ENCODE results near the gene ARRDC1.

Gene ARRDC1

DNA sequence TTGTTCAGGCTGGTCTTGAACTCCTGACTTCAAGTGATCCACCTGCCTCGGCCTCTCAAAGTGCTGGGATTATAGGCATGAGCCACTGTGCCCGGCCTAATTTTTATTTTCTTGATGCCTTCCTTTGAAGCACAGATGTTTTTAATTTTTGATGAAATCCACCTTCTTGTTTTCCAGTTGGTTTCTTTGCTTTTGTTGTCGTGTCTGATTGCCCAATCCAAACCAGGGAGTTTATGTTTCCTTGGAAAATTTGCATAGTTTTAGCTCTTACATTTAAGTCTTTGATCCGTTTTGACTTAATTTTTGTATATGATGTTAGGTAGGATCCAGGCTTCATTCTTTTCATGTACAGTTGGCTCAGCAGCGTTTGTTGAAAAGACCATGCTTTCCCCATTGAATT is 28.5 kb downstream of the ARRDC1 start:
- Histone ChIP-seq H3K36me3 (ENCODE audit: control insufficient read depth in 4 of 4, insufficient read depth in 4 of 4, low read length in 3 of 4) (peaks cover 0 to 4% (median 0%) of the 10 kb centered on the region in 4 experiments), H3K27me3 (replicated peaks in 2 of 5; ENCODE audit: control insufficient read depth in 4 of 5, insufficient read depth in 5 of 5, low read length in 4 of 5) (no peaks in the 10 kb centered on the region), H3K27ac (ENCODE audit: insufficient read depth in 1 of 2, low read depth in 1 of 2, low read length in 2 of 2, poor library complexity in 1 of 2, severe bottlenecking in 2 of 2) (no peak overlapping the region), H3K4me3 (ENCODE audit: control insufficient read depth in 1 of 7, extremely low read depth in 1 of 7, insufficient read depth in 4 of 7, low read depth in 2 of 7, low read length in 6 of 7) (no peak overlapping the region), H3K4me1 (ENCODE audit: control extremely low read depth in 1 of 4, control insufficient read depth in 4 of 4, insufficient read depth in 4 of 4, low read length in 3 of 4) (peaks cover 10 to 46% (median 37%) of the 10 kb centered on the region in 4 experiments), H3K9me3 (ENCODE audit: control extremely low read depth in 1 of 5, control insufficient read depth in 4 of 5, insufficient read depth in 2 of 5, low read depth in 1 of 5, low read length in 4 of 5) (no peaks in the 10 kb centered on the region)
- 96% methylated on average over 4 of the region's 5 CpGs for WGBS (ENCODE audit: insufficient coverage)
- DNase-seq: no peak
- POLR2A ChIA-PET: no interaction called here
- CTCF ChIA-PET: interaction anchor here (1.2 kb wide), 1 partner anchor 12 kb away, joined by 3 read pairs; no protein-coding TSS in a partner anchor

DNA sequence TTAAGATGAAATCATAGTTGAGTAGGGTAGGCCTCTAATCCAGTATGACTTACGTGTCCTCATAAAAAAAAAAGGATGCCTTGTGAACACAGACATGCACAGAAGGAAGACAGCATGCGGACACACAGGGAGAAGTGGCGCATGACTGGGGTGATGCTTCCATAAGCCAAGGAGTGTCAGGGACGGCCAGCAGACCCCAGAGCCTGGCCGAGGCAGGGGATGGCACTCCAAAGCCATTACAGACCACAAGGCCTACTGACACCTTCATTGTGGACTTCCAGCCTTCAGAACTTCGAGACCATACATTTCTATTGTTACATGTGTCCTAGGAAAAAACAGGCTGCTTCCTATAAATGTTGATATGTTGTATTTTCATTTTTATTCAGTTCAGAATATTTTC is 33.2 kb downstream of the ARRDC1 start:
- no peak for DNase-seq
- Histone ChIP-seq H3K9me3 (ENCODE audit: control extremely low read depth in 1 of 5, control insufficient read depth in 4 of 5, insufficient read depth in 2 of 5, low read depth in 1 of 5, low read length in 4 of 5) (no peaks in the 10 kb centered on the region), H3K4me1 (ENCODE audit: control extremely low read depth in 1 of 4, control insufficient read depth in 4 of 4, insufficient read depth in 4 of 4, low read length in 3 of 4) (peaks cover 4 to 14% (median 6%) of the 10 kb centered on the region in 4 experiments), H3K36me3 (ENCODE audit: control insufficient read depth in 4 of 4, insufficient read depth in 4 of 4, low read length in 3 of 4) (peaks cover 0 to 17% (median 7%) of the 10 kb centered on the region in 4 experiments), H3K4me3 (ENCODE audit: control insufficient read depth in 1 of 7, extremely low read depth in 1 of 7, insufficient read depth in 4 of 7, low read depth in 2 of 7, low read length in 6 of 7) (peak overlapping the region in 3 of 7 experiments; percentile 34 to 75 (median 62)), H3K27ac (ENCODE audit: insufficient read depth in 1 of 2, low read depth in 1 of 2, low read length in 2 of 2, poor library complexity in 1 of 2, severe bottlenecking in 2 of 2) (peak overlapping the region; percentile 56 to 73), H3K27me3 (replicated peaks in 2 of 5; ENCODE audit: control insufficient read depth in 4 of 5, insufficient read depth in 5 of 5, low read length in 4 of 5) (no peaks in the 10 kb centered on the region)
- CTCF ChIA-PET: interaction anchor here (1.0 to 1.4 kb wide), 2 partner anchors 9 to 59 kb away, joined by 3 to 8 read pairs; no protein-coding TSS in a partner anchor
- WGBS (ENCODE audit: insufficient coverage): 95% methylated on average over 5 of the region's 6 CpGs
- POLR2A ChIA-PET: no interaction called here

GRCh38 chr9:137639303-137640051 is 34.0 kb downstream of the ARRDC1 start:
- Histone ChIP-seq H3K4me3 (ENCODE audit: control insufficient read depth in 1 of 7, extremely low read depth in 1 of 7, insufficient read depth in 4 of 7, low read depth in 2 of 7, low read length in 6 of 7) (peak overlapping the region in 5 of 7 experiments; percentile 21 to 75 (median 34)), H3K9me3 (ENCODE audit: control extremely low read depth in 1 of 5, control insufficient read depth in 4 of 5, insufficient read depth in 2 of 5, low read depth in 1 of 5, low read length in 4 of 5) (no peaks in the 10 kb centered on the region), H3K4me1 (ENCODE audit: control extremely low read depth in 1 of 4, control insufficient read depth in 4 of 4, insufficient read depth in 4 of 4, low read length in 3 of 4) (peaks cover 4 to 14% (median 6%) of the 10 kb centered on the region in 4 experiments), H3K36me3 (ENCODE audit: control insufficient read depth in 4 of 4, insufficient read depth in 4 of 4, low read length in 3 of 4) (peaks cover 0 to 20% (median 9%) of the 10 kb centered on the region in 4 experiments), H3K27me3 (replicated peaks in 2 of 5; ENCODE audit: control insufficient read depth in 4 of 5, insufficient read depth in 5 of 5, low read length in 4 of 5) (no peaks in the 10 kb centered on the region), H3K27ac (ENCODE audit: insufficient read depth in 1 of 2, low read depth in 1 of 2, low read length in 2 of 2, poor library complexity in 1 of 2, severe bottlenecking in 2 of 2) (peak overlapping the region; percentile 56 to 73)
- 95% methylated on average over 7 of the region's 12 CpGs for WGBS (ENCODE audit: insufficient coverage)
- ChIA-PET CTCF (interaction anchor here (1.0 to 1.3 kb wide), 2 partner anchors 11 to 130 kb away, joined by 3 to 4 read pairs; no protein-coding TSS in a partner anchor), POLR2A (no interaction called here)
- DNase-seq: peak; percentile 30 to 62 (median 50)

- ChIA-PET POLR2A (no interaction called here), CTCF (interaction anchor here (0.8 to 1.3 kb wide), 4 partner anchors 9 to 129 kb away, joined by 3 to 5 read pairs (median 4); no protein-coding TSS in a partner anchor)
- no peak for DNase-seq
- Histone ChIP-seq H3K27me3 (replicated peaks in 2 of 5; ENCODE audit: control insufficient read depth in 4 of 5, insufficient read depth in 5 of 5, low read length in 4 of 5) (no peaks in the 10 kb centered on the region), H3K36me3 (ENCODE audit: control insufficient read depth in 4 of 4, insufficient read depth in 4 of 4, low read length in 3 of 4) (peaks cover 0 to 20% (median 9%) of the 10 kb centered on the region in 4 experiments), H3K4me3 (ENCODE audit: control insufficient read depth in 1 of 7, extremely low read depth in 1 of 7, insufficient read depth in 4 of 7, low read depth in 2 of 7, low read length in 6 of 7) (no peak overlapping the region), H3K27ac (ENCODE audit: insufficient read depth in 1 of 2, low read depth in 1 of 2, low read length in 2 of 2, poor library complexity in 1 of 2, severe bottlenecking in 2 of 2) (no peak overlapping the region), H3K4me1 (ENCODE audit: control extremely low read depth in 1 of 4, control insufficient read depth in 4 of 4, insufficient read depth in 4 of 4, low read length in 3 of 4) (peaks cover 4 to 15% (median 12%) of the 10 kb centered on the region in 4 experiments), H3K9me3 (ENCODE audit: control extremely low read depth in 1 of 5, control insufficient read depth in 4 of 5, insufficient read depth in 2 of 5, low read depth in 1 of 5, low read length in 4 of 5) (no peaks in the 10 kb centered on the region)
- 100% methylated on average over 4 of the region's 5 CpGs for WGBS (ENCODE audit: insufficient coverage)
Measured at GRCh38 chr9:137640862-137641261, 35.4 kb downstream of the ARRDC1 start.

GRCh38 chr9:137642118-137642601 is 36.7 kb downstream of the ARRDC1 start:
- ChIA-PET POLR2A (no interaction called here), CTCF (interaction anchor here (1.4 to 1.8 kb wide), 3 partner anchors 9 to 61 kb away, joined by 6 to 7 read pairs (median 6); no protein-coding TSS in a partner anchor)
- H3K4me3 ChIP-seq (ENCODE audit: control insufficient read depth in 1 of 7, extremely low read depth in 1 of 7, insufficient read depth in 4 of 7, low read depth in 2 of 7, low read length in 6 of 7): no peak overlapping the region
- no peaks in the 10 kb centered on the region for H3K9me3 ChIP-seq (ENCODE audit: control extremely low read depth in 1 of 5, control insufficient read depth in 4 of 5, insufficient read depth in 2 of 5, low read depth in 1 of 5, low read length in 4 of 5)
- peaks cover 0 to 24% (median 9%) of the 10 kb centered on the region in 4 experiments for H3K36me3 ChIP-seq (ENCODE audit: control insufficient read depth in 4 of 4, insufficient read depth in 4 of 4, low read length in 3 of 4)
- H3K27me3 ChIP-seq (replicated peaks in 2 of 5; ENCODE audit: control insufficient read depth in 4 of 5, insufficient read depth in 5 of 5, low read length in 4 of 5): no peaks in the 10 kb centered on the region
- 100% methylated on average over 3 of the region's 10 CpGs for WGBS (ENCODE audit: insufficient coverage)
- peaks cover 7 to 28% (median 24%) of the 10 kb centered on the region in 4 experiments for H3K4me1 ChIP-seq (ENCODE audit: control extremely low read depth in 1 of 4, control insufficient read depth in 4 of 4, insufficient read depth in 4 of 4, low read length in 3 of 4)
- H3K27ac ChIP-seq (ENCODE audit: insufficient read depth in 1 of 2, low read depth in 1 of 2, low read length in 2 of 2, poor library complexity in 1 of 2, severe bottlenecking in 2 of 2): no peak overlapping the region
- DNase-seq: no peak

DNA sequence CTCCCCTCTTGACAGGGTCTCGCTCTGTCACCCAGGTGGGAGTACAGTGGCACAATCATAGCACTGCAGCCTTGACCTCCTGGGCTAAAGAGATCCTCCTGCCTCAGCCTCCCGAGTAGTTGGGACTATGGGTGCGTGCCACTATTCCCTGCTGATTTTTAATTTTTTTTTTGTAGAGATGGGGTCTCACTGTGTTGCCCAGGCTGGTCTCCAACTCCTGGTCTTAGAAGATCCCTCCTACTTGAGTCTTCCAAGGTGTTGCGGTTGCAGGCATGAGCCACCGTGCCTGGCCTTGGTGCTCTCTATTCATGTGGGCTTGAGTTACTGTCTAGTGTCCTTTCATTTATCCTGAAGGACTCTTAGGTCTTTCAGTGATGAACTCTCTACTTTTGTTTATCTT is 37.4 kb downstream of the ARRDC1 start:
- H3K9me3 ChIP-seq (ENCODE audit: control extremely low read depth in 1 of 5, control insufficient read depth in 4 of 5, insufficient read depth in 2 of 5, low read depth in 1 of 5, low read length in 4 of 5): no peaks in the 10 kb centered on the region
- ChIA-PET CTCF (interaction anchor here (1.4 to 1.8 kb wide), 3 partner anchors 10 to 61 kb away, joined by 6 to 7 read pairs (median 6); no protein-coding TSS in a partner anchor), POLR2A (no interaction called here)
- peaks cover 0 to 24% (median 9%) of the 10 kb centered on the region in 4 experiments for H3K36me3 ChIP-seq (ENCODE audit: control insufficient read depth in 4 of 4, insufficient read depth in 4 of 4, low read length in 3 of 4)
- H3K27me3 ChIP-seq (replicated peaks in 2 of 5; ENCODE audit: control insufficient read depth in 4 of 5, insufficient read depth in 5 of 5, low read length in 4 of 5): no peaks in the 10 kb centered on the region
- no peak for DNase-seq
- H3K27ac ChIP-seq (ENCODE audit: insufficient read depth in 1 of 2, low read depth in 1 of 2, low read length in 2 of 2, poor library complexity in 1 of 2, severe bottlenecking in 2 of 2): no peak overlapping the region
- WGBS (ENCODE audit: insufficient coverage): 97% methylated on average over 4 of the region's 5 CpGs
- H3K4me3 ChIP-seq (ENCODE audit: control insufficient read depth in 1 of 7, extremely low read depth in 1 of 7, insufficient read depth in 4 of 7, low read depth in 2 of 7, low read length in 6 of 7): no peak overlapping the region
- peaks cover 7 to 35% (median 31%) of the 10 kb centered on the region in 4 experiments for H3K4me1 ChIP-seq (ENCODE audit: control extremely low read depth in 1 of 4, control insufficient read depth in 4 of 4, insufficient read depth in 4 of 4, low read length in 3 of 4)

- H3K4me3 ChIP-seq (ENCODE audit: control insufficient read depth in 1 of 7, extremely low read depth in 1 of 7, insufficient read depth in 4 of 7, low read depth in 2 of 7, low read length in 6 of 7): no peak overlapping the region
- ChIA-PET CTCF (interaction anchor here (1.0 to 1.7 kb wide), 3 partner anchors 11 to 63 kb away, joined by 3 to 7 read pairs (median 3); no protein-coding TSS in a partner anchor), POLR2A (no interaction called here)
- no peaks in the 10 kb centered on the region for H3K27me3 ChIP-seq (replicated peaks in 2 of 5; ENCODE audit: control insufficient read depth in 4 of 5, insufficient read depth in 5 of 5, low read length in 4 of 5)
- no peak overlapping the region for H3K27ac ChIP-seq (ENCODE audit: insufficient read depth in 1 of 2, low read depth in 1 of 2, low read length in 2 of 2, poor library complexity in 1 of 2, severe bottlenecking in 2 of 2)
- 96% methylated on average over 12 of the region's 14 CpGs for WGBS (ENCODE audit: insufficient coverage)
- no peaks in the 10 kb centered on the region for H3K9me3 ChIP-seq (ENCODE audit: control extremely low read depth in 1 of 5, control insufficient read depth in 4 of 5, insufficient read depth in 2 of 5, low read depth in 1 of 5, low read length in 4 of 5)
- H3K36me3 ChIP-seq (ENCODE audit: control insufficient read depth in 4 of 4, insufficient read depth in 4 of 4, low read length in 3 of 4): peaks cover 0 to 28% (median 9%) of the 10 kb centered on the region in 4 experiments
- DNase-seq: no peak
- peaks cover 7 to 34% (median 31%) of the 10 kb centered on the region in 4 experiments for H3K4me1 ChIP-seq (ENCODE audit: control extremely low read depth in 1 of 4, control insufficient read depth in 4 of 4, insufficient read depth in 4 of 4, low read length in 3 of 4)
Measured at GRCh38 chr9:137643921-137644320, 38.4 kb downstream of the ARRDC1 start.
